Liver (tissue), 9 donors: ENCODE results near the gene SRXN1. TPM values are rescaled to one million over a fixed set of nuclear protein-coding genes. Genes with fewer than 3 reads are reported as not detected.

ENCODE experiments used
- DNase-seq: peaks from one replicate; pipeline ENCODE4 v3.0.0-alpha.2; 2017; ENCODE audit warnings: low spot score
- H3K27ac ChIP-seq, 2 donors: one replicate each; pipeline ENCODE4 v1.7.0; 2013; ENCODE audit warnings: inconsistent platforms in 2 of 2, low read length in 2 of 2, control low read depth in 1 of 2, low read depth in 1 of 2, mild to moderate bottlenecking in 1 of 2
- H3K27me3 ChIP-seq, 4 donors: one replicate each; pipeline versions ENCODE4 v1.6.1 to v1.7.0; 2013; ENCODE audit warnings: low read length in 3 of 4, inconsistent platforms in 1 of 4, mild to moderate bottlenecking in 1 of 4, moderate library complexity in 1 of 4; ENCODE audit not compliant: control insufficient read depth in 4 of 4, insufficient read depth in 4 of 4
- H3K36me3 ChIP-seq, 4 donors: one replicate each; pipeline versions ENCODE4 v1.6.1 to v1.7.0; 2013; ENCODE audit warnings: low read length in 3 of 4, mild to moderate bottlenecking in 3 of 4, low read depth in 1 of 4, moderate library complexity in 1 of 4; ENCODE audit not compliant: control insufficient read depth in 4 of 4, insufficient read depth in 3 of 4
- H3K4me1 ChIP-seq, 4 donors: one replicate each; pipeline versions ENCODE4 v1.6.1 to v1.7.0; 2013; ENCODE audit warnings: low read length in 3 of 4, mild to moderate bottlenecking in 3 of 4, moderate library complexity in 1 of 4; ENCODE audit not compliant: control insufficient read depth in 4 of 4, insufficient read depth in 4 of 4
- H3K4me3 ChIP-seq, 3 donors: one replicate each; pipeline versions ENCODE4 v1.6.1 to v1.7.0; 2013; ENCODE audit warnings: low read length in 3 of 3, control low read depth in 1 of 3, low read depth in 1 of 3, mild to moderate bottlenecking in 1 of 3
- H3K9ac ChIP-seq, 2 donors: one replicate each; pipeline ENCODE4 v1.7.0; 2013; ENCODE audit warnings: low read length in 2 of 2, mild to moderate bottlenecking in 2 of 2, moderate library complexity in 2 of 2, control low read depth in 1 of 2, low read depth in 1 of 2
- H3K9me3 ChIP-seq, 4 donors: one replicate each; pipeline versions ENCODE4 v1.6.1 to v1.7.0; 2013; ENCODE audit warnings: low read length in 3 of 4; ENCODE audit not compliant: control insufficient read depth in 4 of 4
- EGR1 ChIP-seq, 2 donors: IDR thresholded peaks; 2 replicates each; pipeline ENCODE4 v1.6.1; 2016 to 2018; ENCODE audit warnings: antibody characterized with exemption in 2 of 2, low read depth in 2 of 2
- FOXA1 ChIP-seq: IDR thresholded peaks from 2 replicates; pipeline ENCODE4 v1.6.1; 2016; ENCODE audit warnings: antibody characterized with exemption
- FOXA2 ChIP-seq: IDR thresholded peaks from 2 replicates; pipeline ENCODE4 v1.6.1; 2016; ENCODE audit warnings: antibody characterized with exemption
- GABPA ChIP-seq, 2 donors: IDR thresholded peaks in 1 of 2; conservative IDR thresholded peaks in 1 of 2; 2 replicates each; pipeline ENCODE4 v1.6.1; 2016; ENCODE audit warnings: antibody characterized with exemption in 2 of 2, mild to moderate bottlenecking in 1 of 2, moderate library complexity in 1 of 2
- HNF4A ChIP-seq, 2 donors: conservative IDR thresholded peaks; 2 replicates each; pipeline ENCODE4 v1.6.1; 2016; ENCODE audit warnings: antibody characterized with exemption in 2 of 2, mild to moderate bottlenecking in 2 of 2
- HNF4G ChIP-seq: IDR thresholded peaks from 2 replicates; pipeline ENCODE4 v1.6.1; 2016; ENCODE audit warnings: antibody characterized with exemption
- JUND ChIP-seq, 2 donors: IDR thresholded peaks; 2 replicates each; pipeline ENCODE4 v1.6.1; 2016; ENCODE audit warnings: antibody characterized with exemption in 2 of 2
- NR2F2 ChIP-seq: IDR thresholded peaks from 2 replicates; pipeline ENCODE4 v1.6.1; 2016; ENCODE audit warnings: antibody characterized with exemption
- RAD21 ChIP-seq, 2 donors: IDR thresholded peaks; 2 replicates each; pipeline ENCODE4 v1.6.1; 2016; ENCODE audit warnings: antibody characterized with exemption in 2 of 2, mild to moderate bottlenecking in 2 of 2
- RXRA ChIP-seq, 2 donors: IDR thresholded peaks; 2 replicates each; pipeline ENCODE4 v1.6.1; 2017 to 2018; ENCODE audit warnings: antibody characterized with exemption in 2 of 2, mild to moderate bottlenecking in 1 of 2
- SP1 ChIP-seq: IDR thresholded peaks from 2 replicates; pipeline ENCODE4 v1.6.1; 2018; ENCODE audit warnings: antibody characterized with exemption, mild to moderate bottlenecking
- TAF1 ChIP-seq: conservative IDR thresholded peaks from 2 replicates; pipeline ENCODE4 v1.6.1; 2016; ENCODE audit warnings: antibody characterized with exemption, mild to moderate bottlenecking
- YY1 ChIP-seq: IDR thresholded peaks from 2 replicates; pipeline ENCODE4 v1.6.1; 2016; ENCODE audit warnings: antibody characterized with exemption, mild to moderate bottlenecking
- WGBS: extraction: QIAGEN DNeasy Blood & Tissue Kit; methylation state at CpG from one replicate; pipeline ENCODE4 v1.1.7; 2013; 5-methylcytosine and 5-hydroxymethylcytosine counted together
- polyA plus RNA-seq, 2 donors: library from polyadenylated mRNA; stranded (reverse) in 1 of 2; unstranded in 1 of 2; fragments of 200-250 nt in 1 of 2; fragments of >200 nt in 1 of 2; fragmentation: Nextera tagmentation in 1 of 2; extraction: Ambion mirVana in 1 of 2; gene quantifications; one replicate each; pipeline versions ENCODE4 v1.2.1 to v1.2.3, GENCODE V29; 2013 to 2015
- total RNA-seq, 2 donors: library from RNA; depleted of rRNA; stranded (reverse); fragments of >200 nt; gene quantifications; one replicate each; pipeline ENCODE4 v1.2.3, GENCODE V29; 2014
- TF ChIP-seq, protein P1 (sequence below): fragments of 150-350 bp; IDR thresholded peaks from 2 replicates; pipeline ENCODE4 v1.5.1; 2017; ENCODE audit warnings: improper control_type of control experiment, low read depth, low read length; ENCODE audit not compliant: missing input control
- TF ChIP-seq, protein P2 (sequence below): IDR thresholded peaks from 2 replicates; pipeline ENCODE4 v1.6.1; 2016; ENCODE audit warnings: antibody characterized with exemption
- TF ChIP-seq, protein P3 (sequence below): IDR thresholded peaks from 2 replicates; pipeline ENCODE4 v1.6.1; 2016; ENCODE audit warnings: antibody characterized with exemption
- TF ChIP-seq, protein P4 (sequence below): IDR thresholded peaks from 2 replicates; pipeline ENCODE4 v1.6.1; 2016; ENCODE audit warnings: antibody characterized with exemption, mild to moderate bottlenecking
- TF ChIP-seq, protein P5 (sequence below): IDR thresholded peaks from 2 replicates; pipeline ENCODE4 v1.6.1; 2016; ENCODE audit warnings: antibody characterized with exemption
- donor health status: healthy.
- donor health status: healthy.
- donor health status: healthy.
- donor health status: healthy.
- donor health status: healthy.

The SRXN1 gene
- total and polyA plus RNA-seq, 4 donors = 14.3 to 60.2 (median 24.8) TPM

DNA sequence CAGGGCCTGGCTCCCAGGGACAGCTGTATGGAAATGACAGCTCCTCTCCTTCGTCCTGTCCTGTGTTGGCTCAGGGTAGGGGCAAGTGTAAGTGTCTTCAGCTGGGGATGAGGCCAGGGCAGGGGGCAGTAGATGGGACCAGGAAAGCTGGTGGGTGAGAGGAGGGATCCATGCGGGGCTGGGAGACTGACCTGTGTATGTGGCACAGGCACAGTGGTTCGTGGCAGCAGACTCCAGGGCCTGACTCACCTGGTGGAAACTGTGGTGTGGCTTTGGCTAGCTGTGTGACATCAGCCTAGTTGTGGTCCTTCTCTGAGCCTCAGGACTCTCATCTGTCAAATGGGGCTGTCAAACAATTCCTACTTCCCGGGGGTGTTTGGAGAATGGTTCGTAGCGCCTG, 36.3 kb upstream of the SRXN1 start:
- Histone ChIP-seq H3K36me3 (no peaks in the 10 kb centered on the region), H3K4me3 (no peak overlapping the region), H3K27me3 (peaks cover 0 to 10% (median 0%) of the 10 kb centered on the region in 4 donors), H3K9ac (no peak overlapping the region), H3K9me3 (no peaks in the 10 kb centered on the region), H3K4me1 (no peaks in the 10 kb centered on the region), H3K27ac (no peak overlapping the region)
- 76% methylated on average over 6 of the region's 6 CpGs for WGBS
- no peak for TF ChIP-seq FOXA2
- TF ChIP-seq, protein P1, sequence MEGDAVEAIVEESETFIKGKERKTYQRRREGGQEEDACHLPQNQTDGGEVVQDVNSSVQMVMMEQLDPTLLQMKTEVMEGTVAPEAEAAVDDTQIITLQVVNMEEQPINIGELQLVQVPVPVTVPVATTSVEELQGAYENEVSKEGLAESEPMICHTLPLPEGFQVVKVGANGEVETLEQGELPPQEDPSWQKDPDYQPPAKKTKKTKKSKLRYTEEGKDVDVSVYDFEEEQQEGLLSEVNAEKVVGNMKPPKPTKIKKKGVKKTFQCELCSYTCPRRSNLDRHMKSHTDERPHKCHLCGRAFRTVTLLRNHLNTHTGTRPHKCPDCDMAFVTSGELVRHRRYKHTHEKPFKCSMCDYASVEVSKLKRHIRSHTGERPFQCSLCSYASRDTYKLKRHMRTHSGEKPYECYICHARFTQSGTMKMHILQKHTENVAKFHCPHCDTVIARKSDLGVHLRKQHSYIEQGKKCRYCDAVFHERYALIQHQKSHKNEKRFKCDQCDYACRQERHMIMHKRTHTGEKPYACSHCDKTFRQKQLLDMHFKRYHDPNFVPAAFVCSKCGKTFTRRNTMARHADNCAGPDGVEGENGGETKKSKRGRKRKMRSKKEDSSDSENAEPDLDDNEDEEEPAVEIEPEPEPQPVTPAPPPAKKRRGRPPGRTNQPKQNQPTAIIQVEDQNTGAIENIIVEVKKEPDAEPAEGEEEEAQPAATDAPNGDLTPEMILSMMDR = no peak
- no peak for TF ChIP-seq RAD21 (IDR thresholded peaks at IDR 0.05)
- TF ChIP-seq, protein P2, sequence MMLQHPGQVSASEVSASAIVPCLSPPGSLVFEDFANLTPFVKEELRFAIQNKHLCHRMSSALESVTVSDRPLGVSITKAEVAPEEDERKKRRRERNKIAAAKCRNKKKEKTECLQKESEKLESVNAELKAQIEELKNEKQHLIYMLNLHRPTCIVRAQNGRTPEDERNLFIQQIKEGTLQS = no peak
- no peak for TF ChIP-seq HNF4G
- TF ChIP-seq, protein P3, sequence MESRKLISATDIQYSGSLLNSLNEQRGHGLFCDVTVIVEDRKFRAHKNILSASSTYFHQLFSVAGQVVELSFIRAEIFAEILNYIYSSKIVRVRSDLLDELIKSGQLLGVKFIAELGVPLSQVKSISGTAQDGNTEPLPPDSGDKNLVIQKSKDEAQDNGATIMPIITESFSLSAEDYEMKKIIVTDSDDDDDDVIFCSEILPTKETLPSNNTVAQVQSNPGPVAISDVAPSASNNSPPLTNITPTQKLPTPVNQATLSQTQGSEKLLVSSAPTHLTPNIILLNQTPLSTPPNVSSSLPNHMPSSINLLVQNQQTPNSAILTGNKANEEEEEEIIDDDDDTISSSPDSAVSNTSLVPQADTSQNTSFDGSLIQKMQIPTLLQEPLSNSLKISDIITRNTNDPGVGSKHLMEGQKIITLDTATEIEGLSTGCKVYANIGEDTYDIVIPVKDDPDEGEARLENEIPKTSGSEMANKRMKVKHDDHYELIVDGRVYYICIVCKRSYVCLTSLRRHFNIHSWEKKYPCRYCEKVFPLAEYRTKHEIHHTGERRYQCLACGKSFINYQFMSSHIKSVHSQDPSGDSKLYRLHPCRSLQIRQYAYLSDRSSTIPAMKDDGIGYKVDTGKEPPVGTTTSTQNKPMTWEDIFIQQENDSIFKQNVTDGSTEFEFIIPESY = no peak
- TF ChIP-seq, protein P4, sequence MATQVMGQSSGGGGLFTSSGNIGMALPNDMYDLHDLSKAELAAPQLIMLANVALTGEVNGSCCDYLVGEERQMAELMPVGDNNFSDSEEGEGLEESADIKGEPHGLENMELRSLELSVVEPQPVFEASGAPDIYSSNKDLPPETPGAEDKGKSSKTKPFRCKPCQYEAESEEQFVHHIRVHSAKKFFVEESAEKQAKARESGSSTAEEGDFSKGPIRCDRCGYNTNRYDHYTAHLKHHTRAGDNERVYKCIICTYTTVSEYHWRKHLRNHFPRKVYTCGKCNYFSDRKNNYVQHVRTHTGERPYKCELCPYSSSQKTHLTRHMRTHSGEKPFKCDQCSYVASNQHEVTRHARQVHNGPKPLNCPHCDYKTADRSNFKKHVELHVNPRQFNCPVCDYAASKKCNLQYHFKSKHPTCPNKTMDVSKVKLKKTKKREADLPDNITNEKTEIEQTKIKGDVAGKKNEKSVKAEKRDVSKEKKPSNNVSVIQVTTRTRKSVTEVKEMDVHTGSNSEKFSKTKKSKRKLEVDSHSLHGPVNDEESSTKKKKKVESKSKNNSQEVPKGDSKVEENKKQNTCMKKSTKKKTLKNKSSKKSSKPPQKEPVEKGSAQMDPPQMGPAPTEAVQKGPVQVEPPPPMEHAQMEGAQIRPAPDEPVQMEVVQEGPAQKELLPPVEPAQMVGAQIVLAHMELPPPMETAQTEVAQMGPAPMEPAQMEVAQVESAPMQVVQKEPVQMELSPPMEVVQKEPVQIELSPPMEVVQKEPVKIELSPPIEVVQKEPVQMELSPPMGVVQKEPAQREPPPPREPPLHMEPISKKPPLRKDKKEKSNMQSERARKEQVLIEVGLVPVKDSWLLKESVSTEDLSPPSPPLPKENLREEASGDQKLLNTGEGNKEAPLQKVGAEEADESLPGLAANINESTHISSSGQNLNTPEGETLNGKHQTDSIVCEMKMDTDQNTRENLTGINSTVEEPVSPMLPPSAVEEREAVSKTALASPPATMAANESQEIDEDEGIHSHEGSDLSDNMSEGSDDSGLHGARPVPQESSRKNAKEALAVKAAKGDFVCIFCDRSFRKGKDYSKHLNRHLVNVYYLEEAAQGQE = no peak
- no peak for TF ChIP-seq EGR1 (IDR thresholded peaks at IDR 0.05; ENCODE audit: low read depth in 2 of 2)
- TF ChIP-seq TAF1 = no peak
- no peak for TF ChIP-seq RXRA (IDR thresholded peaks at IDR 0.05)
- TF ChIP-seq, protein P5, sequence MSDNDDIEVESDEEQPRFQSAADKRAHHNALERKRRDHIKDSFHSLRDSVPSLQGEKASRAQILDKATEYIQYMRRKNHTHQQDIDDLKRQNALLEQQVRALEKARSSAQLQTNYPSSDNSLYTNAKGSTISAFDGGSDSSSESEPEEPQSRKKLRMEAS = no peak
- TF ChIP-seq HNF4A (conservative IDR thresholded peaks at IDR 0.05) = no peak
- no peak for TF ChIP-seq SP1
- DNase-seq = no peak

DNA sequence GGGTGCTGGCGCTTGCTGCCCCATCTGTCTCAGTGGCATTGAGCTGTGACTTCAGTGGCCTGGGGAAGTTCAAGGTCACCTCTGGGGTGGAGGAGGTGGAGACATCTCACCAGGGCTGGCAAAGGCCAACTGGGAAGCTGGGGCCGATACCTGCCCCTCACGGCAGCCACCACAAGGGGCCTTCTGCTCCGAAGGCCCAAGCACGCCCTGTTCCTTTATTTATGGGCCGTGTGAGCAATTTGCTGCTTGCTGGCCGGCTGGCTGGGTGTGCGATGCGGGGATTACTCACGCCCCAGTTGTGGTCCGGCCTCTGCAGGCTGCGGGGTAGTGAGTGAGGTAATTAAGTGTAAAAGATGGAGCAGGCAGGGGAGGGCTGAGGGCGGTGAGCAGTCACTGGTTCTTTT, 35.8 kb upstream of the SRXN1 start:
- Histone ChIP-seq H3K27me3 (peaks cover 0 to 10% (median 0%) of the 10 kb centered on the region in 4 donors), H3K9me3 (no peaks in the 10 kb centered on the region), H3K27ac (no peak overlapping the region), H3K36me3 (no peaks in the 10 kb centered on the region), H3K4me1 (no peaks in the 10 kb centered on the region), H3K9ac (no peak overlapping the region), H3K4me3 (no peak overlapping the region)
- 38% methylated on average over 13 of the region's 13 CpGs for WGBS
- TF ChIP-seq SP1 (no peak), GABPA (IDR thresholded peaks at IDR 0.05 in 1 of 2, conservative IDR thresholded peaks at IDR 0.05 in 1 of 2) (no peak), YY1 (no peak), HNF4G (no peak), FOXA2 (no peak), FOXA1 (no peak), NR2F2 (no peak), TAF1 (no peak), RXRA (IDR thresholded peaks at IDR 0.05) (no peak), HNF4A (conservative IDR thresholded peaks at IDR 0.05) (no peak), JUND (IDR thresholded peaks at IDR 0.05) (no peak)
- TF ChIP-seq, protein P5 = no peak
- TF ChIP-seq, protein P4 = no peak
- TF ChIP-seq, protein P2 = no peak
- DNase-seq = no peak
